Uterus (tissue), 2 donors: ENCODE measurements around the gene GAS7.

Experiments
- POLR2A ChIP-seq, 2 donors: fragments of 450-650 bp; IDR thresholded peaks; one replicate each; pipeline ENCODE4 v1.6.1; 2016; ENCODE audit warnings: antibody characterized with exemption in 2 of 2, mild to moderate bottlenecking in 1 of 2, moderate library complexity in 1 of 2
- TF ChIP-seq, protein P1 (sequence below), 4 experiments: fragments of 200-600 bp in 2 of 4; fragments of 450-650 bp in 2 of 4; sonication (generic) in 2 of 4; IDR thresholded peaks; one replicate each; pipeline ENCODE4 v1.5.1; 2016 to 2019; ENCODE audit warnings: antibody characterized with exemption in 4 of 4, mild to moderate bottlenecking in 2 of 4, moderate library complexity in 1 of 4

DNA sequence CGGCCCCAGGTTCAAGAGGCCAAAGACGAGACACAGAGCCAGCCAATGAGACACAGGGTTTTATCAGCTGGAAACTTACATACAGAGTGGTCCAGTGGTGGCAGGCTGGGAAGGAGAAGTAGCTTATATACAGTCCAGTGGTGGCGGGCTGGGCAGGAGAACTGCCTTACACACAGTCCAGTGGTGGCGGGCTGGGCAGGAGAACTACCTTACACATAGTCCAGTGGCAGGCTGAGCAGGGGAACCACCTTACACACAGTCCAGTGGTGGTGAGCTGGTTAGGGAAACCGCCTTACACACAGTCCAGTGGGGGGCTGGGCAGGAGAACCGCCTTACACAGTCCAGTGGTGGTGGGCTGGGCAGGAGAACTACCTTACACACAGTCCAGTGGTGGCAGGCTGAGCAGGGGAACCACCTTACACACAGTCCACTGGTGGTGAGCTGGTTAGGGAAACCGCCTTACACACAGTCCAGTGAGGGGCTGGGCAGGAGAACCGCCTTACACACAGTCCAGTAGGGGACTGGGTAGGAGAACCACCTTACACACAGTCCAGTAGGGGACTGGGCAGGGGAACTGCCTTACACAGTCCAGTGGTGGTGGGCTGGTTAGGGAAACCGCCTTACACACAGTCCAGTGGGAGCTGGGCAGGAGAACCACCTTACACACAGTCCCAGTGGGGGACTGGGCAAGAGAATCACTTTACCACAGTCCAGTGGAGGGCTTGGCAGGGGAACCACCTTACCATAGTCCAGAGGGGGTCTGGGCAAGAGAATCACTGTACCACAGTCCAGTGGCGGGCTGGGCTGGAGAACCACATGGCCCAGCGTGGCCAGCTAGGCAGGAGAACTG lies 90.9 kb downstream of the GAS7 start:
- TF ChIP-seq, protein P1, sequence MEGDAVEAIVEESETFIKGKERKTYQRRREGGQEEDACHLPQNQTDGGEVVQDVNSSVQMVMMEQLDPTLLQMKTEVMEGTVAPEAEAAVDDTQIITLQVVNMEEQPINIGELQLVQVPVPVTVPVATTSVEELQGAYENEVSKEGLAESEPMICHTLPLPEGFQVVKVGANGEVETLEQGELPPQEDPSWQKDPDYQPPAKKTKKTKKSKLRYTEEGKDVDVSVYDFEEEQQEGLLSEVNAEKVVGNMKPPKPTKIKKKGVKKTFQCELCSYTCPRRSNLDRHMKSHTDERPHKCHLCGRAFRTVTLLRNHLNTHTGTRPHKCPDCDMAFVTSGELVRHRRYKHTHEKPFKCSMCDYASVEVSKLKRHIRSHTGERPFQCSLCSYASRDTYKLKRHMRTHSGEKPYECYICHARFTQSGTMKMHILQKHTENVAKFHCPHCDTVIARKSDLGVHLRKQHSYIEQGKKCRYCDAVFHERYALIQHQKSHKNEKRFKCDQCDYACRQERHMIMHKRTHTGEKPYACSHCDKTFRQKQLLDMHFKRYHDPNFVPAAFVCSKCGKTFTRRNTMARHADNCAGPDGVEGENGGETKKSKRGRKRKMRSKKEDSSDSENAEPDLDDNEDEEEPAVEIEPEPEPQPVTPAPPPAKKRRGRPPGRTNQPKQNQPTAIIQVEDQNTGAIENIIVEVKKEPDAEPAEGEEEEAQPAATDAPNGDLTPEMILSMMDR (IDR thresholded peaks at IDR 0.05) = no peak
- no peak for TF ChIP-seq POLR2A (IDR thresholded peaks at IDR 0.05)
